ENCODE results near the gene PCDHA11.

- TF ChIP-seq CTCF (IDR thresholded peaks at IDR 0.05): no peak
- TF ChIP-seq POLR2A (IDR thresholded peaks at IDR 0.05): no peak
These were observed 13.3 kb downstream of the PCDHA11 start, which contains the start of gene PCDHA13 for GRCh38 chr5:140881889-140882590.

Measured in esophagus squamous epithelium (tissue), 4 donors.